HT1080 (cell line): ENCODE data around the gene GPC1. TPM values are rescaled to one million over a fixed set of nuclear protein-coding genes. Genes with fewer than 3 reads are reported as not detected.

Experiments used
- DNase-seq: peaks from one replicate; pipeline ENCODE4 v3.0.0-alpha.2; 2015; ENCODE audit warnings: low read depth
- total RNA-seq: library from RNA; depleted of rRNA; stranded (reverse); fragments of >200 nt; shearing (Covaris generic); gene quantifications from 2 replicates; pipeline ENCODE4 v1.2.3, GENCODE V29; 2014

Gene GPC1
- total RNA-seq, 1 experiment from 2014 or later: 54.4 TPM

DNA sequence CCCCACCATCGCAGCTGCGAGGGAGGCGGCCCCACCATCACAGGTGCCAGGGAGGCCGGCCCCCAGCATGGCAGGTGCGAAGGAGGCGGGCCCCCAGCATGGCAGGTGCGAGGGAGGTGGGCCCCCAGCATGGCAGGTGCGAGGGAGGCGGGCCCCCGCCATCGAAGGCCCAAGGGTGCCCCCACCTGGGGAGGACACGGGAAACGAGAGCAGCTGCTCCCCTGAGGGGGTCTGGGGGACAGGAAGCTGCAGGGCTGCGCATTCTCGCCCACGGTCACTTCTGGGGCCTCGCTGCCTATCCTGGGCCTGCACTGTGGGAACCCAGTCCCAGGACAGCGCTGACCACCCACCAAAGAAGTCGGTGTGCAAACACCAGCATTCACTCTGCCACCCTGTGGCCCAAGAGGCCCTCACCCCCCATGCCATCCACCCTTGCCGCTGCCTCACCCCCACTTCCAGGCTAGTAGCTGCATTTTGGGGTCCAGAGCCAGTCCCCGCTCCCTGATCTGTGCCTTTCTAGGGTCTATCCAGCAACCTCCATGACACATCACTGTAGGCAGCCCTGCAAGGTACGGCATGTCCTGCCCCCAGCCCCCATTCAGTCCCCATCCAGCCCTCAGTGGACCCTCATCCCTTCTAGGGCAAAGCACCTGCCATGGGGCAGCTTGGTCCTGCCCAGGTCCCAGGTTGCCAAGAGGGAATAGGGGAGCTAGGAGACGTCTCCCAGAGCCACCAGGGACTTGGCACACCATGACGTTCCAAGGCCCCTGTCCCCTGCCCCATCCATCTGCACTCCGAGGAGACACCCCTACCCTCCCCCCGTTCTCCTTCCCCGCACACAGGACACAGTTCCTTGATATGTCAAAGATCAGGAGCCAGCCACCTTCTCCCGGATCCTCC lies 24.0 kb upstream of the GPC1 start:
- DNase-seq: no peak

- DNase-seq: no peak
Observed at GRCh38 chr2:240412211-240412861, 23.1 kb upstream of the GPC1 start.

DNA sequence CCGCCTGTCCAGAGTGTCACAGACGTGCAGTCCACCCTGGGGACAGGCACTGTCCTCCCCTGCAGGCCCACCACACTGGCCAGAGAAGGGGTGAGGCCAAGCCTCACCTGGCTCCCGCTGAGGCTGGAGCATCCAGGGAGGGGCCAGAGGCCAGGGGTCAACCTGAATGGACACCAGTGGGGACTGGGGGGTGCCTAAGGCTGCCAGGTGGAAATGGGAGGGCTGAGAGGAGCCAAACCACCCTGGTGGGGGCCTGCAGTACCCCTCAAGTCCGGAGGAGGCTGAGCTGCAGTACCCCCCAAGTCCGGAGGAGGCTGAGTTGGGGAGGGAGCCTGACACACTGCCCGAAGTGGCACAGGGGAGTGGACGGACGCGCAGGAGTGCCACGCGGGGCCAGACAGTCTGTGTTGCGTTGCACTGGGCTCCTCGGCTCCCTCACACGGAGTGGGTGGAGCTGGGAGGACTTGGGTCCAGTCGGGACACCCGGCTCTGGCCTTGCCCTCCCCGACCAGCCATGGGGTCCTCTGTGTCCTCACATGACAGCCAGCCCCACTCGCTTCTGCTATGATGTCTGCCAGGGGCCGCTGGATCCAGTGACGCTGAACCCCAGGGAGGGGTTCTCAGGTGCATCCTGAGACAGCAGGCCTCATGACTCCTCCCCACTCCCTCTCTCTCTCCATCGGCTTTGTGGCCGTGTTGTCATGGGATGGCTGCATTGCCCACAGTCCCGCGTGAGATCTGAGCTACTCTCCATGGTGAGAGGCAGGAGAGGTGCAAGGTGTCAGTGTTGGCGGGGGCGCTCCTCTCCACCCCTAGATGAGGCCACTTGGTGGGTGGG lies 22.3 kb upstream of the GPC1 start:
- DNase-seq: no peak

- DNase-seq: no peak
Observed at GRCh38 chr2:240413813-240414429, 21.5 kb upstream of the GPC1 start.

DNA sequence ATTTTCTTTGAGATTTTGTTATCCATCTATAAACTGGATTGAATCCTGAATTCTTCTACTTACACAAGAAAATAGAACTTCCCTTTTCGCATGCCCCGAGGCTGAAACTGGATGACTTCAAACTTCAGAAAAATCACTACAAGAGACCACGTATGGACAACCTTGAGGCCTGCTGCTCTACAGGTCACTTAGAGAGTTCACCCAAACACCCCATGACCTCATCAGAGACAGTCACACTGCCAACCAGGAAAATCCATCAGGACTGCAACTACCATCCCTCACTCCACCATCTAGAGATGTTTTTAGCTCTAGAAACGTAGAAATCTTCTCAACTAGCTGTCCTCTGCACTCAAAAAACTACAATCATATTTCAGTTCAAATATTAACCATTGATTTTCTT lies 18.6 kb upstream of the GPC1 start:
- no peak for DNase-seq

GRCh38 chr2:240418311-240418710 lies 17.2 kb upstream of the GPC1 start:
- DNase-seq: no peak

DNA sequence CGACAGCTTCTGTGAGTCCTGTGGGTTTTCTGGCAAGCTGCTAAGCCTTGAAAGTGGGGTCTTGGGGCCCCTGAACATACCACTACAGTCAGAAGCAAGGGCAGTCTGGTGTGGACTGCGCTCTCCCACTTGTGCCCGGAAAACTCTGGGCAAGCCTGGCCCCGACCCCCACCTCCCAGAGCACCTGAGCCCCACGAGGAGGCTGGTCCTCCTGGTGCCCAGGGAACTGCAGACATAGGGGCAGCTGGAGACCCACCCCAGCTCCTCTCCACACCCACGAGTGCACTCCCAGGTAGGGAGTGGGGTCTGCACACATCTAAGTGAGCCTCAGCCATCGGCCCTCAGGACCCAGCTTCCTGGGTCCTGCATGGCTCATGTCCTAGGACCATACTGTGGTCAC lies 16.2 kb upstream of the GPC1 start:
- no peak for DNase-seq

DNA sequence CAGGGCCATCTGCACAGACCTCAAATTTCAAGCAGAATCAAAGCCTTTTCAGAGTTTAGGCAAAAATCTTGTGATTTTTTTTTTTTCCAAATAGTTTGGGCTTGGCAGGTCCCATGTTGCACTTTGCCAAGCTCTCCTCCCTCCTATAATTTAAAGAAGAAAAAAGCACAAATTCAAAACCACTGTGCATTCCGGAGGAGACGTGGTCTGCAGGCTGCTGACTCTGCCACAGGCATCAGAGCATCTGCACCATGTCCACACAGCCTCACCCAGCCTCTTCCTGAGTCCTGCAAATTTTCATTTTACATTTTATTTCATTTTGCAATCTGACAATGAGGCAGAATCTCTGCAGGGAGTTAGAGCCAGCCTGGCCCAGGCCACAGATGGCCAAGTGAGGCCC lies 15.7 kb upstream of the GPC1 start:
- no peak for DNase-seq

DNA sequence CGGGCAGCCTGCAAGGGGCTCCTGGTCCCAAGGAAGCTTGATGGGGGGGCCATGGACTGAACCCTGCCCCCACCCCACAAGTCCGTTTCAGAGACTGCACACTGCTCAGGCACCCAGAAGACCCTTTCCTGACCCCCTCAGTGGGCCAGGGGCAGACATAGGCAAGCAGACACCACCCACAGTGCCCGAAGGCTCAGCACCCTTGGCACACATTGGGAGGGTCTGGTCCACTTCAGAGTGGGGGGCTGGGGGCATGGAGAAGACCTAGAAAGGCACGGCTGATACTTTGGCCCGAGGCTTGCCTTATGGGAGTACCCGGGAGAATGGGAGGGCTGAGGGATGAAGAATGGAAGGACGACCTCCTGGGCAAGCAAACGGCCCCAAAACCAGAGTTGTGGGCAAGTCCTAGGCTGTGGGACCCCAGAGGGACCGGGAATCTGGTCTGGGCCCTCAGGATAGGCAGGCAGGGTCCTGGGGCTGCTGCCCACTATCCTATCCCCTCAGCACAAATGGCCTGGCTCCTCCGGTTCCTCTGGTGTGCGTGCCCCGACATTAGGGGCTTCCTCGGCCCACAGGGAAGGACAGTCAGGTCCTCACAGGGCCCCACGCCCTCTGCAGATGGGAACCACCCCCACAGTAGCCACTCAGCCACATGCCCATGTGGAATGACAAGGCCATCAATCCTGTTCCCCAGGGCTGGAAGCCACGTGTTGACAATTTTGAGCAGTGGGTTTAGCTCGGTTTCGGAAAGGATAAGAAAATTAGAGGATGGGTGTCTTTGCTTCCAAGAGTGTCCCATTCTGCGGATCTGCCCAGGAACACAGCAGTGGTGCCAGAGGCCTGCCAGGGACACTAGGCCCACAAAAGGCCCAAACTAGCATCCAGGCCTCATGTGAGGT lies 15.0 kb upstream of the GPC1 start:
- DNase-seq: no peak

DNA sequence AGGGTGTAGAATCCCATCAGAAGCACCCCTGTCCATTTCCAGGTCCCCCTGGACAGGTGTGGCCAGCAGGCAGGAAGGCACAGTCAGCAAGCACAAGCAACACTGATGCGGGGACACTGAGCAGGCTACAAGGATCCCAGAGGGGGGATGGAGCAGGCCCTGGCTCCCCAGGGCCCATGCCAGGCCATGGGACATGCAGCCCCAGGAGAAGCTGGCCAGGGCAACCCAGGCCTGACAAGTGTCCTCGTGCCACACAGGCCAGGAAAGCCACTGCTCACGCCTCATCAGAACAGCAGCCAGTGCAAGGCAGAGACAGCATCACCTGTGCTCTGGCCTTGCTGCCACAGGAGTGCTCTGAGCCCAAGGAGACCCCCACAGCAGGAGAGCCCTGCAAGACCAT lies 14.1 kb upstream of the GPC1 start:
- no peak for DNase-seq

DNA sequence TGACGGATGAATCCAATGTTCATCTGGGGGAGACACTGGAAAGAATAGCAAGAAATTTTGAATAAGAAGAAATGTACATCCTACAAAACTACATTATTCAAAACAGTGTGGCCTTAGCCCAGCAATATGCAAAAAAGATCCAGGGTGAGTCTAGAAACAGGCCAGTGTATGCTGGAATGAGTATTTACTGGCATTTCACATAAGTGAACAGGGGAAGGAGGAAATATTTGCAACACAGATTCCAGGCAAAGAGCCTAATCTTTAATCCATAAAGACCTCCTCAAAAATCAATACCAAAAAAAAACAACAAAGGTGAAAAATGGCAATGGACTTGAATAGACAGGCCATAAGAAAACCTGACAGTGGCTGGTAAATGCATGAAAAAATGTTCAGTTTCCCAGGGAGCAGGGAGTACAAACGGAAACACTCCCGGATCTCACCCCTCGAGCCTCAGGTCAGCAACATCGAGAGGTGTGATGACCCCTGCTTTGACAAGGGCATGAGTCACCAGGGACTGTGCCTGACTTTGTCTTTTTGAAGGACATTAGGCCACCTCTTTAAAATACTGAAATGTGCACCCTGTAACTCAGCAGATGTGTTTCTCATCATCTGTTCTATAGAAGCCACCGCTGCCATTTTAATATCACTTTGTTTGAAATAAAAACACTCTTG lies 12.7 kb upstream of the GPC1 start:
- DNase-seq: no peak

DNA sequence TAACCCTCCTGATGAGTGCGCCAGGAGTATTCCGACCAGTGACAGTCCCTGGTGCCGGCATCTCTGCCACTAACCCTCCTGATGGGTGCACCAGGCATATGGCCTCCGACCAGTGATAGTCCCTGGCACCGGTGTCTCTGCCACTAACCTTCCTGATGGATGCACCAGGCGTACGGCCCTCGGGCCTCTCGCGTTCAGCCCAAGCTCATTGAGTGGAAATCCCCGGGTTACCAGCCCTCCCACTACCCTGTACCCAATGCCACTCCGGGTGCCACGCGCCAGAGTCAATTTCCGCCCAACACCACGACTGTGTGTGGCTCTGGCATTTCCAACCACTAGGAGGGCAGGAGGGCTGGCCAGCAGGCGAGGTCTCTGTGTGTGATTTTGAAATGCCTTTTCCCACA lies 11.7 kb upstream of the GPC1 start:
- DNase-seq: no peak

- peak; percentile 24 for DNase-seq
Observed at GRCh38 chr2:240424341-240425235, 10.9 kb upstream of the GPC1 start.

GRCh38 chr2:240425236-240425615 lies 10.2 kb upstream of the GPC1 start:
- DNase-seq: peak; percentile 69

- no peak for DNase-seq
Observed at GRCh38 chr2:240425697-240426096, 9.8 kb upstream of the GPC1 start.

- DNase-seq: peak; percentile 33
Observed at GRCh38 chr2:240426845-240427721, 8.4 kb upstream of the GPC1 start.

DNA sequence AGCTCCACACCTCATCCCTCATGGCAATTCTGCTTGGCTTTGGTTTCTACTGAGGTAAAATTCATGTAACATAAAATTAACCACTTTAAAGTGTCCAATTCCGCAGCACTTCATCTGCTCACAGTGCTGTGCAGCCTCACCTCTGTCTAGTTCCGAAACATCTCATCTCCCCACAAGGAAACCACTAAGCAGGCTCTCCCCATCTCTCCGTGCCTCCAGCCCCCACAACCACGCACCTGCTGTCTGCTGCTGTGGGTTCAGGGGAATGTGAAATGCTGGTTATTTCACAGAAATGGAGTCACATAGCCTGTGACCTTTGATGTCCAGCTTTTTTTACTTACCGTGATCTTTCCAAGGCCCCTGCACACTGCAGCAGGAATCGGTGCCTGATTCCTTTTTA lies 7.7 kb upstream of the GPC1 start:
- DNase-seq: no peak

- DNase-seq: no peak
Observed at GRCh38 chr2:240428245-240428644, 7.2 kb upstream of the GPC1 start.
